Sigmoid colon (tissue), 7 donors: Measurements from ENCODE around the gene VWA5B1. TPM values are rescaled to one million over a fixed set of nuclear protein-coding genes. Genes with fewer than 3 reads are reported as not detected.

Experiments
- DNase-seq: peaks from one replicate; pipeline ENCODE4 v3.0.0-alpha.2; 2019
- H3K27ac ChIP-seq, 4 donors: fragments of 200-600 bp; sonication (generic); one replicate each; pipeline ENCODE4 v1.5.1; 2016 to 2019; ENCODE audit warnings: mild to moderate bottlenecking in 1 of 4
- H3K27me3 ChIP-seq, 3 donors: fragments of 200-600 bp; sonication (generic); one replicate each; pipeline ENCODE4 v1.5.1; 2019; ENCODE audit warnings: mild to moderate bottlenecking in 1 of 3
- H3K36me3 ChIP-seq, 4 donors: fragments of 200-600 bp; sonication (generic); one replicate each; pipeline ENCODE4 v1.5.1; 2016 to 2019
- H3K4me1 ChIP-seq, 4 donors: fragments of 200-600 bp; sonication (generic); one replicate each; pipeline ENCODE4 v1.5.1; 2017 to 2019
- H3K4me3 ChIP-seq, 4 donors: fragments of 200-600 bp; sonication (generic); one replicate each; pipeline ENCODE4 v1.5.1; 2017 to 2019; ENCODE audit warnings: mild to moderate bottlenecking in 2 of 4, moderate library complexity in 1 of 4
- H3K9me3 ChIP-seq, 4 donors: fragments of 200-600 bp in 3 of 4; sonication (generic) in 3 of 4; one replicate each; pipeline versions ENCODE4 v1.5.1 to v1.6.1; 2013 to 2019
- CTCF ChIP-seq, 4 experiments: fragments of 450-650 bp in 3 of 4; fragments of 200-600 bp in 1 of 4; IDR thresholded peaks; one replicate each; pipeline ENCODE4 v1.5.1; 2016 to 2019; ENCODE audit warnings: antibody characterized with exemption in 4 of 4, mild to moderate bottlenecking in 3 of 4, moderate library complexity in 2 of 4
- EP300 ChIP-seq, 4 donors: sonication (generic); formaldehyde crosslinking; IDR thresholded peaks; one replicate each; pipeline ENCODE4 v1.6.1; 2017; ENCODE audit warnings: antibody characterized with exemption in 4 of 4
- POLR2A ChIP-seq, 2 donors: fragments of 450-650 bp; IDR thresholded peaks; one replicate each; pipeline ENCODE4 v1.6.1; 2016; ENCODE audit warnings: antibody characterized with exemption in 2 of 2, mild to moderate bottlenecking in 2 of 2, moderate library complexity in 2 of 2
- POLR2AphosphoS5 ChIP-seq, 4 donors: sonication (generic); formaldehyde crosslinking; IDR thresholded peaks; one replicate each; pipeline ENCODE4 v1.6.1; 2017; ENCODE audit warnings: antibody characterized with exemption in 4 of 4
- WGBS, 2 donors: extraction: QIAGEN DNeasy Blood & Tissue Kit; methylation state at CpG; one replicate each; pipeline ENCODE4 v1.1.7; 2013; 5-methylcytosine and 5-hydroxymethylcytosine counted together
- intact Hi-C: fragments of 100-400 bp; cut with DNase I; formaldehyde crosslinking; loops from one replicate; pipeline ENCODE4 v1.15.1; 2023
- polyA plus RNA-seq, 3 donors: library from polyadenylated mRNA; stranded (reverse); fragments of 200-250 nt; gene quantifications; one replicate each; pipeline ENCODE4 v1.2.3, GENCODE V29; 2013
- total RNA-seq, 4 donors: library from RNA; depleted of rRNA; stranded (reverse); fragments of >200 nt; gene quantifications; one replicate each; pipeline ENCODE4 v1.1.0, GENCODE V29; 2016
- donor health status: healthy with polysubstance abuse.
- donor health status: Bipolar disorder and iron deficiency.
- donor health status: healthy.

VWA5B1 gene
- total and polyA plus RNA-seq, 7 donors, result 0.16 to 0.22 TPM; not detected in 5

GRCh38 chr1:20312310-20312709 lies 21.6 kb downstream of the VWA5B1 start:
- Histone ChIP-seq H3K4me1 (no peaks in the 10 kb centered on the region), H3K36me3 (no peaks in the 10 kb centered on the region), H3K27me3 (no peaks in the 10 kb centered on the region), H3K27ac (no peak overlapping the region), H3K9me3 (no peaks in the 10 kb centered on the region), H3K4me3 (no peak overlapping the region)
- TF ChIP-seq CTCF (IDR thresholded peaks at IDR 0.05), result no peak
- no peak for TF ChIP-seq POLR2AphosphoS5 (IDR thresholded peaks at IDR 0.05)
- TF ChIP-seq EP300 (IDR thresholded peaks at IDR 0.05), result no peak
- no peak for TF ChIP-seq POLR2A (IDR thresholded peaks at IDR 0.05)
- WGBS, 2 donors, result 89 to 95% methylated on average over 3 of the region's 3 CpGs
- intact Hi-C loops, result no loop called here
- DNase-seq, result no peak

GRCh38 chr1:20312818-20313217 lies 22.1 kb downstream of the VWA5B1 start:
- no peaks in the 10 kb centered on the region for H3K27me3 ChIP-seq
- 96 to 97% methylated on average over 12 of the region's 12 CpGs for WGBS, 2 donors
- no peak overlapping the region for H3K27ac ChIP-seq
- H3K9me3 ChIP-seq, result no peaks in the 10 kb centered on the region
- no peaks in the 10 kb centered on the region for H3K4me1 ChIP-seq
- intact Hi-C loops, result no loop called here
- no peak for DNase-seq
- H3K36me3 ChIP-seq, result no peaks in the 10 kb centered on the region
- no peak for TF ChIP-seq POLR2AphosphoS5 (IDR thresholded peaks at IDR 0.05)
- no peak overlapping the region for H3K4me3 ChIP-seq

GRCh38 chr1:20317471-20317870 lies 26.8 kb downstream of the VWA5B1 start:
- DNase-seq, result no peak
- H3K9me3 ChIP-seq, result no peaks in the 10 kb centered on the region
- no peak overlapping the region for H3K27ac ChIP-seq
- WGBS, 2 donors, result 91 to 93% methylated on average over 11 of the region's 11 CpGs
- H3K36me3 ChIP-seq, result no peaks in the 10 kb centered on the region
- peaks cover 0 to 13% (median 3%) of the 10 kb centered on the region in 4 donors for H3K4me1 ChIP-seq
- no peak overlapping the region for H3K4me3 ChIP-seq
- TF ChIP-seq CTCF (IDR thresholded peaks at IDR 0.05) (no peak), POLR2A (IDR thresholded peaks at IDR 0.05) (no peak), EP300 (IDR thresholded peaks at IDR 0.05) (no peak), POLR2AphosphoS5 (IDR thresholded peaks at IDR 0.05) (no peak)
- intact Hi-C loops, result no loop called here
- no peaks in the 10 kb centered on the region for H3K27me3 ChIP-seq

- peaks cover 0 to 15% (median 3%) of the 10 kb centered on the region in 4 donors for H3K4me1 ChIP-seq
- 93% methylated on average over 14 of the region's 14 CpGs for WGBS, 2 donors
- intact Hi-C loops, result no loop called here
- H3K9me3 ChIP-seq, result no peaks in the 10 kb centered on the region
- no peaks in the 10 kb centered on the region for H3K36me3 ChIP-seq
- no peak overlapping the region for H3K4me3 ChIP-seq
- H3K27me3 ChIP-seq, result no peaks in the 10 kb centered on the region
- H3K27ac ChIP-seq, result no peak overlapping the region
- DNase-seq, result no peak
- TF ChIP-seq POLR2AphosphoS5 (IDR thresholded peaks at IDR 0.05), result no peak
- TF ChIP-seq CTCF (IDR thresholded peaks at IDR 0.05), result no peak
- TF ChIP-seq EP300 (IDR thresholded peaks at IDR 0.05), result no peak
- no peak for TF ChIP-seq POLR2A (IDR thresholded peaks at IDR 0.05)
These were observed 27.8 kb downstream of the VWA5B1 start for GRCh38 chr1:20318521-20318920.

- Histone ChIP-seq H3K36me3 (no peaks in the 10 kb centered on the region), H3K27me3 (no peaks in the 10 kb centered on the region), H3K4me3 (no peak overlapping the region), H3K4me1 (peaks cover 0 to 15% (median 3%) of the 10 kb centered on the region in 4 donors), H3K9me3 (no peaks in the 10 kb centered on the region), H3K27ac (no peak overlapping the region)
- TF ChIP-seq CTCF (IDR thresholded peaks at IDR 0.05) (no peak), EP300 (IDR thresholded peaks at IDR 0.05) (no peak), POLR2AphosphoS5 (IDR thresholded peaks at IDR 0.05) (no peak), POLR2A (IDR thresholded peaks at IDR 0.05) (no peak)
- 81 to 88% methylated on average over 4 of the region's 4 CpGs for WGBS, 2 donors
- intact Hi-C loops, result no loop called here
- no peak for DNase-seq
These were observed 28.3 kb downstream of the VWA5B1 start for GRCh38 chr1:20318971-20319370.
